ENCODE measurements around the gene PDZD7. TPM values are rescaled to one million over a fixed set of nuclear protein-coding genes. Genes with fewer than 3 reads are reported as not detected.

Gene PDZD7
- total RNA-seq, 1 experiment from 2014 or later = 6.1 TPM

GRCh38 chr10:101076630-101077029, 45.7 kb upstream of the PDZD7 start:
- peaks cover 0 to 4% of the 10 kb centered on the region in 2 experiments; a peak in 2 of 4 replicates for H3K4me1 ChIP-seq (ENCODE audit: control insufficient read depth in 1 of 2, insufficient read depth in 2 of 2, low read length in 2 of 2)
- no peaks in the 10 kb centered on the region for H3K9me2 ChIP-seq (ENCODE audit: insufficient read depth)
- TF ChIP-seq FOSL1 (IDR thresholded peaks at IDR 0.05; ENCODE audit: low read depth) = no peak
- no peak for TF ChIP-seq CEBPB (IDR thresholded peaks at IDR 0.05; ENCODE audit: low read depth)
- TF ChIP-seq SRF (IDR thresholded peaks at IDR 0.05; ENCODE audit: low read depth) = no peak
- TF ChIP-seq EZH2 (IDR thresholded peaks at IDR 0.05) = no peak
- no peak for TF ChIP-seq ELF1 (IDR thresholded peaks at IDR 0.05; ENCODE audit: borderline replicate concordance, low read depth)
- TF ChIP-seq SIN3A (IDR thresholded peaks at IDR 0.05; ENCODE audit: low read depth) = no peak
- no peak for TF ChIP-seq EZH2phosphoT487 (IDR thresholded peaks at IDR 0.05; ENCODE audit: borderline replicate concordance)
- TF ChIP-seq REST (IDR thresholded peaks at IDR 0.05; ENCODE audit: low read depth) = no peak
- no peaks in the 10 kb centered on the region for H3K9me3 ChIP-seq (ENCODE audit: control insufficient read depth in 1 of 2, insufficient read depth in 1 of 2, low read depth in 1 of 2, low read length in 2 of 2)
- no peaks in the 10 kb centered on the region for H3K36me3 ChIP-seq (ENCODE audit: control insufficient read depth in 1 of 2, insufficient read depth in 2 of 2, low read length in 2 of 2)
- H3K27ac ChIP-seq (ENCODE audit: low read depth, low read length) = no peak overlapping the region
- ATAC-seq (no peak), DNase-seq (ENCODE audit: low read depth, low spot score) (no peak)
- no peak overlapping the region for H3K9ac ChIP-seq (ENCODE audit: low read length)
- intact Hi-C loops (cut with micrococcal nuclease) = no loop called here
- no peak overlapping the region for H3K4me2 ChIP-seq (ENCODE audit: low read length)
- H2AFZ ChIP-seq (ENCODE audit: low read depth, low read length, poor library complexity, severe bottlenecking) = no peak overlapping the region
- BruUV-seq (replicated peaks) = no TSS peak
- POLR2A ChIA-PET = interaction anchor here (2.1 kb wide), 1 partner anchor 34 kb away, joined by 6 read pairs; no protein-coding TSS in a partner anchor
- H3K27me3 ChIP-seq (ENCODE audit: insufficient read depth, low read length) = peaks cover 33% of the 10 kb centered on the region
- RAD21 ChIA-PET (ENCODE audit: low non-redundant PET in 1 of 2, low total read pairs in 2 of 2, uncharacterized antibody in 2 of 2, unreplicated experiment in 2 of 2) = no interaction called here
- CTCF ChIA-PET = interaction anchor here (1.0 to 3.5 kb wide), 4 partner anchors 10 to 66 kb away, joined by 3 to 27 read pairs (median 4); no protein-coding TSS in a partner anchor
- H3K4me3 ChIP-seq (replicated peaks in 1 of 2; ENCODE audit: low read depth in 1 of 2, low read length in 2 of 2) = no peak overlapping the region
- H4K20me1 ChIP-seq (ENCODE audit: insufficient read depth) = no peaks in the 10 kb centered on the region
- no peaks in the 10 kb centered on the region for H3K79me2 ChIP-seq (ENCODE audit: insufficient read depth, low read length)
